GM19467 (cell line): ENCODE results near the gene COX4I1.
"Not testable (repeated sequence)": the region's sequence is repeated elsewhere in the genome, so short reads cannot be mapped to it uniquely, and the experiment has no call there.

Experiments
- ATAC-seq: cut with Tn5 transposase; IDR thresholded peaks from one replicate; pipeline ENCODE4 v1.9.1; 2021; ENCODE audit warnings: mild to moderate bottlenecking, moderate library complexity; ENCODE audit not compliant: unreplicated experiment

COX4I1 gene

DNA sequence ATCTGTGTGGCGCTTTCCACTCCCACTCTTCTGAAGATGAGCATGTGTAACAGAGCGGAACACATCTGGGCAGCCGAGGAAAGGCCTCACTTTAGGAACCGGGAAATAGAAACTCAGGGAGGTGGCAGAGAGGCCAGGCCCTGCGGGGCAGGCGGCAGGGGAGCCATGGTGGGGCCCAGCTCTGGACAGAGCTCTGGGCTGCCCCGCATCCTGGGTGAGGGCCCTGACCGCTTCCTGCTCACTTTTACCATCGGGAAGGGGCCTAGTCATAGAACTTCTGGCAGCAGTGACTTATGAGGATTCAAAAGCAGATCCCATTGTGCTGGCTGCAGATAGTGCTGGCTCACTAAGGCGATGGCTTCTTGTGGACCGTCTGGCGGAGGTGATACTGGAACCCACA, 22.6 kb downstream of the COX4I1 start:
- no peak for ATAC-seq

DNA sequence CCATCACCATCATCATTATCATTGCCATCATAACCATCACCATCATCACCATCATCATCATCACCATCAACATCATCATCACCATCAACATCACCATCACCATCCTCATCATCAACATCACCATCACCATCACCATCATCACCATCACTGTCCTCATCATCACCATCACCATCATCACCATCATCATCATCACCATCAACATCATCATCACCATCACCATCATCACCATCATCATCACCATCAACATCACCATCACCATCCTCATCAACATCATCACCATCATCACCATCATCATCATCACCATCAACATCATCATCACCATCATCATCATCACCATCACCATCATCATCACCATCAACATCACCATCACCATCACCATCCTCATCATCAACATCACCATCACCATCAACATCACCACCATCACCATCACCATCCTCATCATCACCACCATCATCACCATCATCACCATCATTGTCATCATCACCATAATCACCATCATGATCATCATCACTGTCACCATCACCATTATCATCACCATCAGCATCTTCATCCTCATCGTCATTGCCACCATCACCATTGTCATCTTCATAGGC, 23.9 kb downstream of the COX4I1 start:
- ATAC-seq: no peak

DNA sequence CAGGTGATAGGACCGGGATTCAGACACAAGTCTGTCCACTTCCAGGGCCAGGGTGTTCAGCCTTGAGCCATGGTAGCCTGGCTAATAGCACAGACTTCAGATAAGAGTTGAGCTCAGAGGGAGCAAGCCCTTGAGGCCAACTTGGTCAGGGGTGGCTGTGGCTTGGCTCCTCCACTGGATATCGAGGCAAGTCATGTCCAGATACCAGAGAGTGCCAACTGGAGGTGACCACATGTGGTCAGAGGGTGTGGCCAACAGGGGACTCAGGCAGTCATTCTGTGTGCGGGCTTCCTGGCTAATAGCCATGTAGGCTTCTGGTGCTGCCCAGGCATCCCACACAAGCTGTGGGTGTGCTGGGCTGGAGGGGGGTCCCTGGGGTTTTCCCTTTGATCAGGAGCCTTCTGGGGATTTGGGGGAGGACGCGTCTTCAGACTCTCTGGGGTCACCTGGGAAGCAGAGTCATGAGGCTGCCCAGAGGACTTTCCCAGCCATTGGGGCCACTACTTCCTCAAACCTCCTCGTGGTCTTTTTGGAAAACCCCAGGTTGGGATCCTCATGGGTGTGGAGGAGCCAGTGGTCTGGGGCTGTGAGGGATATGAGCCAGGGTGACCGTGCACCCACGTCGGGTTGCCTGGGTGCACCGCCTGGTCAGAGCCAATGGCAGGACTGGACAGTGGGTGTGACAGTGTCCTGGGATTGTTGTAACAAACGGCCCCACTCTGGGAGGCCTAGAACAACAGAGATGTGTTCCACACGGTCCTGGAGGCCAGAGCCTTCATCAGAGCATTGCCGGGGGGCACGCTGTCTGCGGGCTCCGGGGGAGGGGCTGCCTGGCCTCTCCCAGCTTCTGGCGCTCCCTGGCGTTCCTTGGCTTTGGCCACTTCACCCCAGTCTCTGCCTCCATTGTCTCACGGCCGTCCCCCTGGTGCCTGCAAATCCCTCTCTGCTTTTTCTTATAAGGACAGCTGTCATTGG, 25.0 kb downstream of the COX4I1 start:
- ATAC-seq: no peak

DNA sequence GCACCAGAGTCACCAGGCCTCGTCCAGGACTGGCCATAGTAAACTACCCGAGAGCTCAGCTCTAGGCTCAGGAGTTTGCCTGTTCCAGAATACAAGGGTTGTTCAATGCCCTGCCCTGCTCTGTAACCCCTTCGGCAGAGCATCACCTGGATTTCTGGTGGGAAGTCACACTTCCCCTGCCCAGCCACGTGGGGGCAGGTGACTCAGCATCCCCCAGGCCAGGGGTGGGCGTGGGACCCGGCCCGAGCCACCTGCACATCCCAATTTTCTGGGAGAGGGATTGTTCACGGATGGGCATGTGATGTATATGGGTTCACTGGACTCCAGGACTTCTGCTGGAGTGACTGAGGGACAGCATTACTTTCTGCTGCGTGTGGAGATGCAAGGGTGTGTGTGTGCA, 25.8 kb downstream of the COX4I1 start:
- no peak for ATAC-seq

DNA sequence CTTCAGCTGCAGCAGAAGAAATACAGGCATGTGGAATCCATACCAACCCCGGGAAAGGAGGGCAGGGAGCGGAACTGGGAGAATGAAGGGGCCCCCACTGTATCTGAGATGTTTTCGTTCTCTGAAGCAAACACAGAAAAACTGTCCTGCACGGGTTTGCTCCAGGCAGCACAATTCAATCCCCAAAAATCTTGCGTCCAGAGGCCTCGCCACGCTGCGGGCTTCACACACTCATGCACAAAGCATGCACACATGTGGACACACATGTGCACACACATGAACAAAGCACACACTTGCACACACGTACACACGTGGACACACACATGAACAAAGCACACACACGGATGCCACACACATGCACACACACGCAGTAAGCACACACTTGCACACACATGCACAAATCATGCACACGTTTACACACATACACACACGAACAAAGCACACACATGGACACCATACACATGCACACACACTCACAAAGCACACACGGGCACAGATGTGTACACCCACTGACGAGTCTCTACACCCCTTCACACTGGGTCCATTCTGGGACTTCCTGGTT, 27.3 kb downstream of the COX4I1 start:
- ATAC-seq: no peak

DNA sequence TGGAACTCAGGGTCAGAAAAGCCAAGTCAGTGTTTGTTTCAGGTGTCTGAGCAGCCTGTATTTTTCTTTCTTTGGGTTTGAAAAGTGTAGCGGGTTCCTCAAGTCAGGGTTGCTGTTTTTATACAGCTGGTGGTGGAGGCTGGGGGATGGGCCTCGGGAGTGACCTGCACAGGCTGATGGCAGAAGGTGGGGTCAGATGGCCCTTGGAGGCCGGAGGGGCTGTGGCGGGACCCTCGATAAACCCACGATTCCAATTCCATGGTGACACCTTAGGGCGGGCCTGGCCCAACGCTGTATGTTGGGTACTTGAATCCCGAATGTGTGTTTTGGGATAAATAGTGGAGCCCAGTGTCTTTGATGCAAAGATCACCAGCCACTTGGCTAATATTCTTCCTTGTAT, 28.7 kb downstream of the COX4I1 start:
- ATAC-seq: no peak

DNA sequence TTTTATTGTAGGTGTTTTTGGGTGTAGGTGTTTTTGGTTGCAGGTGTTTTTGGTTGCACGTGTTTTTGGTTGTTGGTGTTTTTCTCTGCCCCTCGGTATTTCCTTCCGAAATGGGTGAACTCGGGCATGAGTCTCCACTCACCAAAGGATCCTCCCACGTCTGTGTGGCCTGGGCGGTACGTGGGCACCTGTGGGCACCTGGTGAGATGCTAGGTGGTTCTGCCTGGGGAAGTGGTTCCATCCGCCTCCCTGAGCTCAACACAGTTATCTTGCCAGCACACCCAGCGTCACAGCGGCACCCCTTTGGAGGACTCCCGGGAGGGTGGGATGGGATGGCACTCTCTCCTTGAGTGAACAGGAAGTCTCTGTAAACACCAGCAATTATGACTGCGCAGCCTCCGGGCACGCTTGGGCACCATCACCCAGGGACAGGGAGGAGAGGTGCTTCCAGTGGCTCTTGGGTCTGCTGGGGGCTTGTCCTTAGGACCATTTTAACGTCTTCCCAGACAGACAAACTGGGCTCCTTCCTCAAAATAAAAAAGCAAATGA, 29.8 kb downstream of the COX4I1 start:
- no peak for ATAC-seq

DNA sequence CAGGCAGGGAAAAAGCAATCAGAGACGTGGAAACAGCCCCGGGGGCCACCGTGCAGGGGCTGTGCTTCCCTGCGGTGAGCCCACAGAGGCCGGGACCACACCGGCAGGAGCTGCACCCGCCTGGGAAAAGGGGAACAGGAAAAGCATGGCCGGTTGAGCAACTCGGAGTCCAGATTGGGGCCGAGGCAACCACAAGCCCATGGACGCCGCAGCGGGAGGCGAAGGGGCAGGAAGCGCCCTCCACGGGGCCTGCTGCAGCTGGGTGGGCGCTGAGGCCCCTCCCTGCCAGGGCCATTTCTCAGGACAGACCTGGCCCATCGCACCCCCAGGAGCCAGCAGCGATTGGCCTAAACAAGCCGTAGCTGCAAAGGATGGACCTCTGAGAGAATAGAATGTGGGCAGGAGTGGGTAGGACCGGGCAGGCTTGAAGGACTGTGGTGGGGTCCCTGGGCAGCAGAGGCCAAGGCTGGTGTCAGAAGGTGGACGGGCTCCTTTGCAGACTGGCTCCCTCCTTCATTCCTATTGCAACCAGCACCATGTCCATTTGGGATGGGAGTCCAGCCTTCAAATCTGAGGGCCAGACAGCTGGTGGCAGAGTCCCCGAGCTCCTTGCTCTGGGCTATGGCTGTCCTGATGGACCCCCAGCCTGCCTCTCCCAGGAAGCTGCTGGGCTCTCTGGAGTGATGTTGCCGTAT, 30.4 kb downstream of the COX4I1 start:
- ATAC-seq: no peak

DNA sequence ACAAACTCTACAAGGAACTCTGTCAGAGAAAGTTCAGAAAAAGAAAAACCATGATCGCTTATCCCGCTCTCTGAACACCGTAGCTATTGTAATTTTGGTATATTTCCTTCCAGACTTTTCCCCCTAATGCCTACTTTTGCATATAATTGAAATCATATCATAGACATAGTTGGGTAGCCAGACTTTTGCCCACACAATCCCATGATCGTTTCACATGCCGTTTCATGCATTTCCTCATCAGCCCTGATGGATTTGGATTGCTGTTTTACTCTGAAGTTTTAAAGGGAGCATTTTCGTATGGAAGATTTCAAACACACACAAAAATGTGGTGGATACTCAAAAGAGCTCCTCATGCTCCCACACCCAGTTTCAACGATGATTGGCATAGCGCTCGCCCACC, 31.3 kb downstream of the COX4I1 start:
- ATAC-seq: no peak

DNA sequence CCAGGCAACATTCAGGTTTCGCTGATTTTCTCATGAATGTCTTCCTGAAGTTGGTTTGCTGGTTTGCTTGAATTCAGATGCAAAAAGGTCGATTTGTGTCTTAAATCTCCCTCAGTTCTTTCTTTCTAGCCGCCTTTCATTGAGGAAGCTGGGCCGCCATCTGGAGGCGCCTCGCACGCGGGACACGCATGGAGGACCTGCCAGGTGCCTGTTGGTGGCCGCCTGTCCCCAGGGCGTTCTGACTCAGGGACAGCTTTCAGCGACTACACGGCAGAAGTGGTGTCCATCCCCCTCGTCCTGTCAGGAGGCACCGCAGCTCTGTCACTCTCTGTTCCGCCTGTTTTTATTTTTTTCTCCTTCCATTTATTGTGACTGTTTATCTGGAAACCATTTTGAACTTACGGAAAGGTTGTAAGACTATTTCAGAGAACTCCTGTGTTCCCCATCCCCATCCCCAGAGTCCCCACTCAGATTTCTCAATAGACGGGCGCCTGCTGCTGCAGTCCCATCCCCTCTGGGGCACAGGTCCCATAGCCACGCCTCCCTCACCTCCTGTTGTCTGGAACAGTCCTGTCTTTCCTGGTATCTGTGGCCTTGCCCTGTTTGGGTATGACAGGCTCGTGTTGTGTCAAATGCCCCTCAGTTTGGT, 33.2 kb downstream of the COX4I1 start:
- ATAC-seq: no peak

DNA sequence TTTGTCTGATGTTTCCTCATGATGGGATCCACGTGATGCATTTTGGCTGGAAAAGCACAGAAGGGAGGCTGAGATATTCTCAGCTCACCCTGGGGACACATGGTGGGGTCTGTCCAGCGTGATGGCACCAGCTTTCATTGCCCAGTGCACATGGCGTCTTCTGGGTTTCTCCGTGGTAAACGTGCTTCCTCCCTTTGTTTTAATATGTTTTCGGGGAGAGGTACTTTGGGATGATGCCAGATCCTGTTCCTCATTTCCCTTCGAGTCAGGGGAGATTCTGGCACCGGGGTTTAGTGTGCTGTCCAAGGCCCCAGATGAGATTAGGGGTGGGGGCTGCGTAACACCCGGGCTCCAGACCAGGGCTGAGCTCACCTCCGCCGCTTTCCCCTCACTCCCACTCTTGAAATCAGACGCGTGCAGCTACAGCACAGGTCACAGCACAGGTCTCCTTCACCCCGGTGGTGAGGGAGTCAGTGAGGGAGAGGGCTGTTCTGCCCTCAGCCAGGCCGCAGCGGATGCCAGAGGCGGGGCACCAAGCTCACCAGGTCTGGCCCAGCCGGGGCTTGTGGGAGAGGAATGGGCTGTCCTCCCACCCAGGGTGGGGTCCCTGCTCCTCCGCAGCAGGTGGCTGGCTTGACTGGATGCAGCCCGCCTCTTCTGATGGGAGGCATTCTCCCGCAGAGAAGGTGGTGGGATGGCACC, 33.9 kb downstream of the COX4I1 start:
- ATAC-seq: no peak

DNA sequence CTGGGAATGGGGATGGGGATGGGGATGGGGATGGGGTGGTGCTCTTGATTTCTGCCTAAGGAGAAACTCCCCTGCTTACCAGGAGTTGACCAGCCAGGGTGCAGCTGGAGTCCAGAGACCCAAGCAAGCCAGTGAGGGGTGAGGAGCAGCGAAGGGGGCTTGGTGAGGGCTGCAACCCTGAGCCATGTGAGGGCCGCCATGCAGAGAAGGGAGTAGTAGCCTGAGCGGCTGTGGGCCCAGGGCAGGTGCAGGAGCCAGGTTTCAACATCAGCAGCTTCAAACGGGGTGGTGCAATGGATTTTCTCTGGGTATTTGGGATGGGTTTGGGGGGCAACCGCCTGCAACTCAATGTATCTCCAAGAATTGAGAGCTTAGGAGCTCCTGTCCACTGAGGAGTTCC, 35.2 kb downstream of the COX4I1 start:
- no peak for ATAC-seq

DNA sequence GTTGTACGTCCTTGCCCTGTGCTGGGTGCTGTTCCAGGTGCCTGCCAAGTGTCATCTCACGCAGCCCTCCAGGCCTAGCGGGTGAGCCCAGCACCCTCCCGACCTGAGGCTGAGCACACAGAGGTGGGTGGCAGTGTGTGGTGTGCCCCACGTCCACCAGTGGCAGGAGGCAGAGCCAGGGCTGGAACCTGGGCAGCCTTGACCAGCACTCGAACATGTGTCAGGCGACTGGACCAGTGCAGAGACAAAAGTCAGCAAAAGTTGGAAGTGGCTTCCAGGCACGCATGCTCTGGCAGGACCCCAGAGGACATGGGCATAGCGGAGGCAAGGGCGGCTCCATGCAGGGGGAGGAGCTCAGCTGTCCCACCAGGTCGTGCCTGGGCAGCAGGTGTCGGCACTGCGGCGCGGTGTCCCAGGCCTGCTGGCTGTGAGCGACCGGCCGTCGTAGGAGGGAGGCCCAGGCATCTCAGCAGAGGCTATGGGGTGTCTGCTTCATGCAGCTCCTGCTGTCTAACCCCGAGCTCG, 35.8 kb downstream of the COX4I1 start:
- ATAC-seq: no peak

DNA sequence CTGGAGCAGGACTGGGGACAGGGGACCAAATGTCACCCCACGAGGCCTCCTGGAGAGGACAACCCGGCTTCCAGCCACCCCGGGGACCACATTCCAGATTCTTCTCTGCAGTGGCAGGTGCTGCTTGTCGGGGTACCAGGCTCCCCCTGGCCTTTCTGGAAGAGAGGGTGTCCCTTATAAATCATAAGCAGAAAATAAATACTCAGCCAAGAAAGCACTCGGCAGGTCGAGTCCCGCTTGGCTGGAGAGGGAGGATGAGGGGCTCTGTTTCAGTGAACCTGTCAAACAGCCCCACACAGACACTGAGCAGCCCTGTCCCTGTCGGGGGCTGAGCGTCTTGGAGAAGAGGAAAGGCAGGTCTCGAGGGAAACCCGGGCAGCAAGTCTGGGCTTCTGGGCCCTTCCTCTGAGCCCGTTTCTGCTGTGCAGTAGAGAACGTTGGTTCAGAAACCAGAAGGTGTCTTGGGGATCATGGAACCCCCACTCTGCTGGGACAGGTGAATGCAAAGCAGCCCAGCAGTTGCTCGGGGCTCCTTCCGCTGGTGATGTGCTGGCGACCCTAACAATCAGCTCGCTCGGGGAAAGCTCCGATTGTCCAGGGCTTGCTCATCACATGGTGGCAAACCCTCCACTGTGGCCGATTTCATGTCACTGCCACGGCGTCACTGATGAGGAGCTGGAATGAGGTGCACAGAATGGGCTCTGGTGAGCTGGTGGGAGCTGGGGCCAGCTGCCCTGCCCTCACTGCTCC, 36.6 kb downstream of the COX4I1 start:
- no peak for ATAC-seq

DNA sequence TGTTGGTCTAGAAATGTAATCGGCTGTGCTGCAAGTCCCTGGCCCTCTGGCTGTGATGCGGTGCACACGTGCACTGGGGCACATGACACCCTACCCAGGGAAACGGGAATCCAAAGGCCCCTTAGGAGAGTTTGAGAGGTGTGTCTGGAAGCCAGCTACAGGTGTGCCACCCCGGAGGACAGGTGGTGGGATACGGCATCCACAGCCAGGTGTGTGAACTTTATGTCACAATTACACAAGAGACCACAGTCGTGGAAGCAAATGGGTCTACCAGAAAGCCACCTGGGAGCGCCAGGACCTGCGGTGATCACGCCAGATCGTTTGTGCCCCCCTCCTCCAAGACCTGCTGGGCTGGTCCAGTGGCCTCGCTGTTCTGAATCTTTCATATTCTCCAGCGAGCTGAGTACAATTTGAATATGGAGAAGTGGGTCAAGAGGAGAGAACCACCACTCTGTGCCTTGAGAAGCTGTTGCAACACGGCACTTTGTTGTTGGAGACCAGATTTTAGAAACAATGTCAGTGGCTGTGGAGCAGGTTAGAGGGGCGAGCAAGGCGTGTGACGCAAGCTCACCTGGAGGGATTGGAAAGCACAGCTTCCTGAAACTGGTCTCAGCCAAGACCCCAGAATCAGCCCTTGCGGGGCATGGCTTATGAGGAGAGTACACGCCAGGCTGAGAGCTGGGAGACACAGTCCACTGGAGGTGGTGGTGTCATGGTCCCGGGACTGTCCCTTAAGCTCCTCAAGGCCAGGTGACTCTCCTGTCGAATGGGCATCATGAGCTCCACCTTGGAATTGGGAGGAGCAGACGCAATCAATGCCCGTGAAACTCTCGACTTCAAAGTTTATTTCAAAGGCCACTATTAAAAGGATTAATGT, 37.4 kb downstream of the COX4I1 start:
- ATAC-seq: no peak

DNA sequence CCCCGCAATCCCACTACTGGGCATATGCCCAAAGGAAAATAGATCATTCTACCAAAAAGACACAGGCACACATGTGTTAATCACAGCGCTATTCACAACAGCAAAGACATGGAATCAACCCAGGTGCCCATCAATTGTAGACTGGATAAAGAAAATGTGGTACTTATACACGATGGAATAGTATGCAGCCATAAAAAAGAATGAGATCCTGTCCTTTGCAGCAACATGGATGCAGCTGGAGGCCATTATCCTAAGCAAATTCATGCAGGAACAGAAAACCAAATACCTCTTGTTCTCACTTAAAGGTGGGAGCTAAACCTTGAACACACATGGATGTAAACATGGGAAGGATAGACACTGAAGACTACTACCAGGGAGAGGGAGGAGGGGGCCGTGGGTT, 38.2 kb downstream of the COX4I1 start:
- not testable (repeated sequence) for ATAC-seq

DNA sequence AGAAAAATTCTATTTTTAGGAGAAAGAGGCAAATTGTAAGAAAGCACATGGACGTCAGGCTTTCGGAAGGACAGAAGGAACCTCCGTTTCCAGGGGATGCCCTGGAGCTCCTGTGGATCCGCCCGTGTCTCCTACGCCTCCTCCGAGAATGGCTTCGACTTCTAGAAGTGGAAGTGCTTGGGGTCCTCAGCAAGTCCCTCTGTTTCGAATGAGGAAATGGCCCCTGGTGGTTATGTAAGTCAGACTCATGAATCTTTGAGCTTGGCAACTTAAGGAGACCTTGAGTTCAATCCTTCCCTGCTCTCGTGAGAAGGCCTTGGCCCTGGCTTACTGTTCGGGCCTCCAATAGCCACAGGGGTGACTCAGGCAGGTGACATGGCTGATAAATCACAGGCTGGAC, 38.9 kb downstream of the COX4I1 start:
- no peak for ATAC-seq
